ENCODE data around the gene KIAA1586. TPM values are rescaled to one million over a fixed set of nuclear protein-coding genes. Genes with fewer than 3 reads are reported as not detected.
"Not testable (repeated sequence)": the region's sequence is repeated elsewhere in the genome, so short reads cannot be mapped to it uniquely, and the experiment has no call there.

The KIAA1586 gene, protein sequence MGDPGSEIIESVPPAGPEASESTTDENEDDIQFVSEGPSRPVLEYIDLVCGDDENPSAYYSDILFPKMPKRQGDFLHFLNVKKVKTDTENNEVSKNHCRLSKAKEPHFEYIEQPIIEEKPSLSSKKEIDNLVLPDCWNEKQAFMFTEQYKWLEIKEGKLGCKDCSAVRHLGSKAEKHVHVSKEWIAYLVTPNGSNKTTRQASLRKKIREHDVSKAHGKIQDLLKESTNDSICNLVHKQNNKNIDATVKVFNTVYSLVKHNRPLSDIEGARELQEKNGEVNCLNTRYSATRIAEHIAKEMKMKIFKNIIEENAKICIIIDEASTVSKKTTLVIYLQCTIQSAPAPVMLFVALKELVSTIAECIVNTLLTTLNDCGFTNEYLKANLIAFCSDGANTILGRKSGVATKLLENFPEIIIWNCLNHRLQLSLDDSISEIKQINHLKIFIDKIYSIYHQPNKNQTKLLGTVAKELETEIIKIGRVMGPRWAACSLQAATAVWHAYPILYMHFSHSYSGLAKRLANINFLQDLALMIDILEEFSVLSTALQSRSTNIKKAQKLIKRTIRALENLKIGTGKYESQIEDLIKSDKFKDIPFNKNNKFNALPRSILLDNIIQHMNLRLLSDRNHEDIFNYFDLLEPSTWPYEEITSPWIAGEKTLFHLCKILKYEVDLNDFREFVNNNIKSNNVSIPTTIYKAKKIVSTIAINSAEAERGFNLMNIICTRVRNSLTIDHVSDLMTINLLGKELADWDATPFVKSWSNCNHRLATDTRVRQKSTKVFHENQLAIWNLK
- total RNA-seq (2014; rRNA removed; shearing (Covaris generic)), result 17.3 and 17.9 TPM in 2 replicates

DNA sequence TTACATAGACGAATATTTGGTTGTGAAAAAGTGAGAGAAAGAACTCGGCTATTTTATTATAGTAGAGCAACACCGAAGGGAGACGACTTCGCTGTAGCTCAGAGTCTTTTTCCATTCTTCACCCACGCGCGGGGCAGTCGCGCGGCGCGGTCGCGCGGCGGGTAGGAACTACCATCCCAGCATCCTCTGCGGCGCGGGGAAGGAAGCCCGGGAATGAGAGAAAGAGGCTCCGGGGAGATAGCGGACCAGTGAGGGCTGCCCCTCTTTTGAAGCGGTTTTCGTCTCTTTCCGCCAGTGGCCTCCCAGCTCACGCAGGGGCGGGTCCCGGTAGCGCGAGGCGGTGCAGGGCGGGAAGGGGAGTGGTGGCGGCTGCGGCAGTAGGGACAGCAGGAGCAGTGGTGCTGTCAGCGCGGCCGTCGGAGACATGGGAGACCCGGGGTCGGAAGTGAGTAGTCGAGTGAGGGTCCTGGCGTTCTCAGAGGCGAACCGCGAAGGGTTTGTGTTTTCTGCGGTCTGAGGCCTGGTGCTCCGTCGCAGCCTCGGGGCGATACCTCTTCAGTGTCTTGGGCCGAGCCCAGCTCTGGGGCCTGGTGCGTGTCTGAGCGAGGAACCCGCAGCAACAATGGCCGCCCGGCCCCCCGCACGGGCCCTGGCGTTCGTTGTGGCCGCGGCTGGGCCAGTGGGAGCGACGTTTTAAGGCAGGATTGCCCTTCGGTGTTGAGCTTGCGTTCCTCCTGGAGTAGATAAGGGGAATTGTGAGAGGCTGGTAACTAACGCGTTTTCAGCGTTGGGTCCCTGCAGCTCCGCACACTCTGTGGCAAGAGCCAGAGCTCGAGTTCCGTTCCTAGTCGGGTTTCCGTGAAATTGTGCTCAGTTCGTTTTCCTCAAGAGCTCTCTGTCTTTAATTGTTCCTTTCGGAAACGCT, at the start of gene KIAA1586:
TSS of gene KIAA1586 (plus strand) at position 362 of the 925 bp plus-strand sequence. CDS start at position 425, 63 bp downstream.
- DNase-seq (ENCODE audit: low read depth), result peak; percentile 95

DNA sequence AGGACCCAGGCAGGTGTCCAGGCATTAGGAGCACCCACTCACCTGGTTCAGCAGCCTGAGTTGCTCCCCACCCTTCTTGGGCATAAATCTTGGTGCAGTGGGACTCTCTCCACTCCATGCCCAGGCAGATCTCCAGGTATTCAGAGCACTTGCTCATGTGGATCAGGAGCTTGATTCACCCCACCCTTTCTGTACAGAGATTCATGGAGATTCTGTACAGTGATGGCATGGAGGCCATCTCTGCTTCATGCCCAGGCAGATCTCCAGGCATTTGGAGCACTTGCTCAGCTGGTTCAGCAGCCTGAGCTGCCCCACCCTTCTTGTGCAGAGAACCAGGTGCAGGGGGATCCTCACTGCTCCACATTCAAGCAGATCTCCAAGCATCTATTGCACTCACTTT, 47.4 kb upstream of the KIAA1586 start:
- DNase-seq (ENCODE audit: low read depth), result no peak

DNA sequence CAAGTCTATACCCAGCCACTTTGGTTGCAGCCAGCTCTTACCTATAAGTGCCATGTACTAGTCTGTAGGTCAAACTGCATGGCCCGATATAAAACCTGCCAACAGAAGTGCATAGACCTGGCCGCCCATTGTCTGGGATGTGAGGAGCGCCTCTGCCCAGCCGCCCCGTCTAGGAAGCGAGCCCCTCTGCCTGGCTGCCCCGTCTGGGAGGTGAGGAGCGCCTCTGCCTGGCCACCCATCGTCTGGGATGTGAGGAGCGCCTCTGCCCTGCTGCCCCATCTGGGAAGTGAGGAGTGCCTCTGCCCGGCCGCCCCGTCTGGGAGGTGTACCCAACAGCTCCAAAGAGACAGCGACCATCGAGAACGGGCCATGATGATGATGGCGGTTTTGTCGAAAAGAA, 46.7 kb upstream of the KIAA1586 start:
- not testable (repeated sequence) for DNase-seq (ENCODE audit: low read depth)

DNA sequence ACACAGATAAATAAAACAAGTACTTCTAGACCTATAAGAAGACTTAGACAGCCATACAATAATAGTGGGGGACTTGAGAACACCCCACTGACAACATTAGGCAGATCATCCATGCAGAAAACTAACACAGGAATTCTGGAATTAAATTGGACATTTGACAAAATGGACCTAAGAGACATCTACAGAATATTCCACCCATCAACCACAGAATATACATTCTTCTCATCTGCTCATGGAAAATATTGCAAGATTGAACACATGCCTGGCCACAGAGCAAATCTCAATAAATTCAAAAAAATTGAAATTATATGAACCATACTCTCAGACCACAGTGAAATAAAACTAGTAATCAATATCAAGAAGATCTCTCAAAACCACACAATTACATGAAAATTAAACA, 44.3 kb upstream of the KIAA1586 start:
- no peak for DNase-seq (ENCODE audit: low read depth)

DNA sequence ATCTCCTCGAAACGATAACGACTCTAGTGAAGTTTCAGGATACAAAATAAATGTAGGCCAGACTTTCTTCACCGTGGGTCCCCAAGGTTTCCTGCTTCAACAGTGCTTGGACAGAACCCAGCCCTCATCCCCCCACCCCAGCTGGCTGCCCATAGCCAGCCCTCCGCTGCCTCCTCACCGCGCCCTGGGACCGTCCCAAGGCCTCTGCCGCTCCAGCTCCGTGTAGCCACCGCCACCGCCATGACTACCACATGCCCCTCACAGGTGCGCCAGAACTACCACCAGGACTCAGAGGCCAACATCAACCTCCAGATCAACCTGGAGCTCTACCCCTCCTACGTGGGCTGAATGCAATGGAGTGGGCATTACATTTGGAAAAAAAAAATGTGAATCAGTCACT, 42.2 kb upstream of the KIAA1586 start:
- no peak for DNase-seq (ENCODE audit: low read depth)

DNA sequence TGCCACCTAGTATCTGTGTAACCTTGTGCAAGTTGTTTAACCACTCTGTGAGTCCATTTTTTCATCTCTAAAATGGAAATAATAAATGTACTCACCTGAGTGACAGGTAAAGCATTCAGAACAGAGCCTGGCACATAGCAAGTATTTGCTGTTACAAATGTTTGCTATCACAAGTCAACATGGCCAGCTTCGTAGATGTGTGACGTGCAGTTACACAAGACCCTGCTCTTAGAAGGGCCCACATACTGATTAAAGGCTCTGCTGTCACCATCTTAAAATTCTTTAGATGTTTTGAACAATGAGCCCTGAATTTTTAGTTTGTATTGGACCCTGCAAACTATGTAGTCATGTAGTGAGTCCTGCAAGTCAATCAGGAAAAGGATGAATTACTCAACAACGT, 40.4 kb upstream of the KIAA1586 start:
- DNase-seq (ENCODE audit: low read depth), result no peak

DNA sequence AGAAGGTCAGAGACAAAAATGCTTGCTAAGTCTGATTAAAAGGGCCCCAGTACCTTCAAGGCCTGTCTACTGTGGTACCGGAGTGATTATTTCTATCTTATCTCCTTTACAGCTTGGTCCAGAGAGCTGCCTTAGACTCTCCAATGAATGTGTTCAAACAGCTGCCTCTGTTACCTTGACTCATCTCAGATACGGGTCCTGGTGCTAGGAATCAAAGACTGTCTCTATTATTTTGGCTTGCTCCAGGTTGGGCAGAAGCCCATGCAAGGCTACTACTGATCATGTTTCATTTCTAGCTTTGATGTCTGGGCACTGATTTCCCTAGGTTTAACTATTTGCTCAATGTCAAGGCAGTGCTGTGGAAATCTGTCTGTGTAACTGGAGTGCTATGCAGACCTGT, 38.4 kb upstream of the KIAA1586 start:
- DNase-seq (ENCODE audit: low read depth), result not testable (repeated sequence)

DNA sequence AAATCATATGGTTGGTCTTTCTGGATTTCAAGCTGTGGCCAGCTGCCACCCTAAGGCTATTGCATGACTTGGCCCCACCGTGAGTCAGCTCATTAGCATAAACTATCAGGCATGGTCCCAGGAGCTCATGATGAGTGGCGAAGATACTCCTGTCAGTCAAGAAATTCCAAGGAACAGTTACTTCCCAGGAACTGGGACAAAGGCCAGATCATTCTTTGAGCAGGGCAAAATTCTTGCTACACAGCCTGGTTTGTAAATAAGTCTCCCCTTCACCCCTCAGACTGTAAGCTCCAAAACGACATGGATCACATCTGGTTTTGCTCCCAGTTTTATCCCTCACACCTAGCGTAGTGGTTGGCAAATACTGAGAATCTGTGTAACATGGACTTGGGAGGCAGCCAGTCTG, 33.0 kb upstream of the KIAA1586 start:
- DNase-seq (ENCODE audit: low read depth), result peak; percentile 98

DNA sequence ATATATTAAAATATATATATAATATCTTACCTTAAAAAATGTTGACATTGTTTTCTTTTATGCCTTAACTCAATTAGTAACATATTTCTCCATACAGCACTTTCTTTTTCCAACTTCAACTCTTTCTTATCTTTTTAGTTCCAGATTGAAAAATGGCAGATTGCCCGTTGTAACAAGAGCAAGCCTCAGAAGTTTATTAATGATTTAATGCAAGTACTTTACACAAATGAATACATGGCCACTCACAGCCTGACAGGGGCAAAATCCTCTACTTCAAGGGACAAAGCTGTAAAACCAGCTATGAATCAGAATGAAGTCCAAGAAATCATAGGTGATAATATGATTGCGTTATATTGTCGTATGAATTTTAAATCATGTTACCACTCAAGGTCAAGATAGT, 29.4 kb upstream of the KIAA1586 start:
- DNase-seq (ENCODE audit: low read depth), result no peak

DNA sequence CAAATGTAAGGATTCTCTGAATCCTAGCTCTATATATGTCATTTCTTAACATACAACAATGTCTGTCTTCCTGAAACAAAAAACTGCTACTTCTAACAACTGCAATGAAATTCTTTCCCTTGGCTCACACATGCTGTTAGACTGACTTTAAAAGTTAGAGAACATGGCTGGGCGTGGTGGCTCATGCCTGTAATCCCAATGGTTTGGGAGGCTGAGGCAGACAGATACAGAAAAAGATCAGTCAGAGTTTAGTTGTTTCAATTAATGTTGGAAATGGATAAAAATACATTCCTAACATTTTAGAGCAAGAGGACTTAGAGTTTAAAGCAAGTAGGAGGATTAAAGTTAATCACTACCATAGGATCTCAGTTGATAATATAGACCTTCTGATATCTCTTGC, 28.7 kb upstream of the KIAA1586 start:
- DNase-seq (ENCODE audit: low read depth), result no peak

DNA sequence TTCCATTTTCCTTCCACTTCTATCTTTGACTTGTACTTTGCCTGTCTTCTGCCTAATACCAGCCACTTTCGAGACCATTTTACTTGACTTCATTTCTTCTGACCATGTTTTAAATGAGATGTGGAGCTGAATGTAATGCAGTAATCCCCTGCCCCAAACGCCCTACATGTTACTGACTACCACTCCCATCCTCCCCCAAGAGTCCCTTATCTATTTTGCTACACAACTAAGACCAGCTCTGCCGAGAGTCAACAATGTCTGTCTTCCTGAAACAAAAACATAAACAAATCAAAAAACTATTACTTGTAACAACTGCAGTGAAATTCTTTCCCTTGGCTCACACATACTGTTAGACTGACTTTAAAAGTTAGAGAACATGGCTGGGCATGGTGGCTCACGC, 27.1 kb upstream of the KIAA1586 start:
- no peak for DNase-seq (ENCODE audit: low read depth)

DNA sequence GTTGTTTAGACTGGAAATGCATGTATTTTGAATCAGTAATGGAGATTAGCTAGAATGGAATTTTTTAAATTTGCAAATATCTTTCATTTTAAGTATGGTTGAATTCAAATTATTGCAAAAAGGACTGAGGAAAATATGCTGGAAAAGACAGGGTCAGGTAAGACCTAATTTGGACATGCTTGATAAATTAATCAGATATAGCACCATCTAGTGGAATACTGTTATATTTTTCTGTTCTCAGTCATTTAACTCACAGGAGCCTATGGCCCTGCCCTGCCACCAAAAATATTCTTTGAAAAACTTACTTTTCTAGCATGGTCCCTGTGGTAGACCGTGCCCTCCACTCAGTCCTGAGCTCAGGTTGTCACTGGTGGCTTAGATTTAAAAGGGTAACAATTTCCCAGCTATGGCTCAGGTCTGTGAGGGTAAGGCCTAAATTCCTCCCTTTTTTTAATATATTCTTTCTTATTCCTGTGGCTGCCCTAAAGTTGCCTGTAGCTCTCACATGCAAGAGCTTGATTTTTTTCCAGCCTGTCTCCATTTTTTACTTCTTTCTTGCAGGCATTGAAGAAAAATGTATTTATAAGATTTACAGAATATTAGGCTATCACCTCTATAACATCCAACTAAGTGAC, 25.3 kb upstream of the KIAA1586 start:
- peak; percentile 65 for DNase-seq (ENCODE audit: low read depth)

DNA sequence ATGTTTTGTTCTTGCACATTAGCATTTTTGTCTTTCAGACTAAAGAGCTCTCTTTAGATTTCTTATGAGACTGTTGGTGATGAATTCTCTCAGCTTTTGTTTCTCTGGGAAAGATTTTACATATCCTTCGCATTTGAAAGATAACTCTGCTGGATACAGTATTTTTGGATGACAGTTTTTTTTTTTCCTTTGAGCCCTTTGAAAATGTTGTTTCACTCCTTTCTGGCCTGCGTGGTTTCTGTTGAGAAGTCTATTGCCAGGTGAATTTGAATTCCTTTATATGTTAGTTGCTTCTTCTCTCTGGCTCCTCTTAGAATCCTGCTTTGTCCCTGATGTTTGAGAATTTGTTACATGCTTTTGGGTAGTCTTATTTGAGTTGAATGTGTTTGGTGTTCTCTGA, 22.2 kb upstream of the KIAA1586 start:
- no peak for DNase-seq (ENCODE audit: low read depth)

DNA sequence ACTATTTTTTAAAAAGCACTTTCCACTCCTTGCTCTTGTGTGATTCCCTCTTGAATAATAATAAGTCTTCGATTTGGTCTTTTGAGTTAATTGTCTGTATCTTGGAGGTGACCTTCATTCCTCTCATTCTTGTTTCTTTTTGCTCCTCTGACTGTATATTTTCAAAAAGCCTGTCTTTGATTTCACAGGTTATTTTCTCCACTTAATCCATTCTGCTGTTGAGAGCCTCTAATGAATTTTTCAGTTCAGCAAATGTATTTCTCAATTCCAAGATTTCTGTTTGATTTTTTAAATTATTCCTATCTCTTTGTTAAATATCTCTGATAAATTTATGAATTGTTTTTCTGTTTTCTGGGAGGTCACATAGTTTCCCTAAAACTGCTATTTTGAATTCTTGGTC, 21.7 kb upstream of the KIAA1586 start:
- no peak for DNase-seq (ENCODE audit: low read depth)

DNA sequence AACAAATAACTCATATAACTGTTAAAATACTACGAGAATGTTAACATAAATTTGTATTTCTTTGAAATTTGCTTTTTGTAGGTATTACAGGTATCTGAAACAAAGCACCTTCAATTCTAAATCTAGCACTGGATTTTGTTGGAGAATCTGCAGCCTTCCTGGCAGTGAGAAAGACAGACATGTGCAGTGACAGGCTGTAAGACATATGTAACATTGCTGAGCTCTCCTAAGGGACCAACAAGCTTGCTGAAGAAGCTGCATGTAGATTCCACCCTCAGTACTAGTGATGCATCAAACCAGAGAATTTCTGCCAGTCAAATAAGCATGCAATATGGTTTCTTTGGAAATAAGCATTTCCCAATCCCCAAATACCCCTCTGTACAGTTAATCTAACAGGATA, 20.5 kb upstream of the KIAA1586 start:
- no peak for DNase-seq (ENCODE audit: low read depth)

DNA sequence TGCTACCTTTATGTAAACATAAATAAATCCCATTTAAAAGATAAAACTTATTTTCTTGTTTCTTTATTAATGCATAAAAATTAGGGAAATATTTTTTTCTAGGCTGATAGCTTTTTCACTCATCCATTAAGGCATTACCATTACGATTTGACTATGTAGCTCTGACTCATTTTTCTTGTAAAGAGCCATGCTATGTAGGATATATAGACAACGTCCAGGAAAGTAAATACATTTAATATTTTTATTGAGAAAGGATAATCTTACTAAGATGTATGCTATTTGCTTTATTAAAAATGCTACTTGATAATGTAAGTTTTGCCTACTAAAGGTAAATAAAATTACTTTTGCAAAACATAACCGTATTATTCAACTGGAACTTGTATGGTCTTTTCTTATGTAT, 19.2 kb upstream of the KIAA1586 start:
- DNase-seq (ENCODE audit: low read depth), result no peak

DNA sequence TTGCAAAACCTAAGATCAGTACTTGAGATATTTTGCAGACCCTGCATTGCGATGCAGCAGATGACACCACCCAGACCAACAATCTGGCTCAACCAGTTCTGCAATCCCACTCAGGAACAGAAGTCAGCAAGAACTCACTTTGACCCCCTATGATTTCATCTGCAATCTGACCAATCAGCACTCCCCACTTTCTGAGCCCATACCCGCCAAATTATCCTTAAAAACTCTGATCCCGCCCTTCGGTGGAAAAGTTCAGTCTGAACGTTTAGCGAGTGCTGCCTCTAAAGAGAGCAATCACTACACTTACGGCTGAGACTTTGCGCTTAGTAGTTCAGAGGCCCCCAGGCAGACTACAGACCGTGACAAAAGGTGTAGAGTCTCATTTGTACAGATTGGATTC, 17.3 kb upstream of the KIAA1586 start:
- no peak for DNase-seq (ENCODE audit: low read depth)

DNA sequence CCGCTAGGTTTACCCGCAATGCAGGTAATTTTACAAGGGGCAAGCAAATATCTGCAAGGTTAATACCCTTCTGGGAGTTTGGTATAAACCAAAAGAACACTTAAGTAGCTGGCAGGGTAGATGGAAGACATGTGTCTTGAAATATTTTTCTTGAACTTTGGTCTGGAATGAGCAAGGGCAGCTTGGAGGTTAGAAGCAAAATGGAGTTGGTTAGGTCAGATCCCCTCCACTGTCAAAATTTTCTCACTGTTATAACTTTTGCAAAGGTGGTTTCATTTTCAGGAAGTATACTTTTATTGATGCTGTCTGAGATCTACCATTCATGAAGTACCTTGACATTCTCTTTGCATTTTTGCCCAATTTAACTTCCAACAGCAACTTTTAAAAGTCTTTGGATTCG, 13.3 kb upstream of the KIAA1586 start:
- no peak for DNase-seq (ENCODE audit: low read depth)

DNA sequence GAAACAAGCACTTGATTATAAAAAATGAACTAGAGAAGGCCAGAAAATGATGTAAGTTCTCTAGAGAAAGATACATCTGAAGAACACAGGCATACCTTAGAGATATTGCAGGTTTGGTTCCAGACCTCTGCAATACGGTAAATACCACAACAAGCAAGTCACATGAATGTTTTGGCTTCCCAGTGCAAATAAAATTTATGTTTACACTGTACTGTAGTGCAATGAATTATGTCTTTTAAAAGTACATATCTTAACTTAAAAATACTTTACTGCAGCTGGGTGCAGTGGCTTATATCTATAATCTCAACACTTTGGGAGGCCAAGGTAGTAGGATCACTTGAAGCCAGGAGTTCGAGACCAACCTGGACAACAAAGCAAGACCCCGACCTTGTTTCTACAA, 10.9 kb upstream of the KIAA1586 start:
- DNase-seq (ENCODE audit: low read depth), result no peak

DNA sequence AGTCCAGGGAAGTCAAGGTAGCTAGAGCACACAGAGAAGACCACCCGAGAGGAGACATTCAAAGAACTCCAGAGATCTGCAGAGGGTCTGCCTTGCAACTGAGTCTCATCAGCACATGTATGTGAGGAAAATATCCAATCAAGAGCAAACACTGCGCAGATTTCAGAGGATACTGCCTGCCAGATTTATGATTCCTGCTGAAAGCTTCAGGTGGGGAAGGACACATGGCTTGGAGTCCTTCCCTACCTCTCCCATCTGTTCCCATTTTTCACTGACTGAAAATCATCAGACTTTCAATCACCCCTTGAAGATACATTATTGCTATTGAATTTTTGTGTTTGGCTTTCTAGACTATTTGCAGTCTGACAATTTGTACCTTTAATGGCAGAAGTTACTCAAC, 7.6 kb upstream of the KIAA1586 start:
- no peak for DNase-seq (ENCODE audit: low read depth)

DNA sequence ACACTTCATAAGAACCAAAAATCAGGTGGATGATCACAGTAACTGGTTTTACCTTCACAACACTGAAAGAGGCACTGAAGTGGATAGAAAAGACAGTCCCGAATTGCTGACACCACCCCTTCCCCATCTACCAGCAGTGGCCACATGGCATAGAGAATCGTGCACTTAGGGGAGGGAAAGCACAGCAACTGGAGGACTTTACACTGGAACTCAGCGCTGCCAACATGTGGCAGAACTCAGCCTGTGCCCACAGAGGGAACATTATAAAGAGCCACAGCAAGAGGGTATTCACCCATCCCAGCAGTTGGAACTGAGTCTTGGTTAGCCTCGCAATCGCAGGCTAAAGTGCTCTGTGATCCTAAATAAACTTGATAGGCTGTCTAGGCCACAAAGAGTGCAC, 6.5 kb upstream of the KIAA1586 start:
- DNase-seq (ENCODE audit: low read depth), result no peak

DNA sequence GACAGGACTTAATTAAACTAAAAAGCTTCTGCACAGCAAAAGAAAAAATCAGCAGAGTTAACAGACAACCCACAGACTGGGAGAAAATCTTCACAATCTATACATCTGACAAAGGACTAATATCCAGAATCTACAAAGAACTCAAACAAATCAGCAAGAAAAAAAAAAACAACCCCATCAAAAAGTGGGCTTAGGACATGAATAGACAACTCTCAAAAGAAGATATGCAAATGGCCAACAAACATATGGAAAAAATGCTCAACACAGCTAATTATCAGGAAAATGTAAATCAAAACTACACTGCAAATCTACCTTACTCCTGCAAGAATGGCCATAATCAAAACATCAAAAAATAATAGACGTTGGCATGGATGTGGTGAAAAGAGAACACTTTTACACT, 2.4 kb upstream of the KIAA1586 start:
- not testable (repeated sequence) for DNase-seq (ENCODE audit: low read depth)

Data from M059J (cell line).